ENCODE data around the gene TTC22. TPM values are rescaled to one million over a fixed set of nuclear protein-coding genes. Genes with fewer than 3 reads are reported as not detected.

TTC22 gene
- total RNA-seq, 2 experiments from 2014 or later: 3.3 to 3.5 TPM

GRCh38 chr1:54766726-54767125 lies 34.4 kb downstream of the TTC22 start:
- H3K4me1 Mint-ChIP-seq (ENCODE audit: low read depth): peaks cover 15% of the 10 kb centered on the region
- ATAC-seq: no peak
- intact Hi-C loops (cut with micrococcal nuclease): no loop called here
- no peaks in the 10 kb centered on the region for H3K27me3 Mint-ChIP-seq
- H3K9me3 Mint-ChIP-seq: no peaks in the 10 kb centered on the region
- no peak overlapping the region for H3K27ac Mint-ChIP-seq
- no peak for TF ChIP-seq CTCF (IDR thresholded peaks at IDR 0.05)
- no peak overlapping the region for H3K4me3 Mint-ChIP-seq
- no peak for DNase-seq
- CTCF ChIA-PET: interaction anchor here (1.8 to 2.0 kb wide), 2 partner anchors 24 to 43 kb away, joined by 7 read pairs; no protein-coding TSS in a partner anchor
- H3K36me3 Mint-ChIP-seq (ENCODE audit: low read depth): peaks cover 4% of the 10 kb centered on the region
- POLR2A ChIA-PET: interaction anchor here (1.7 kb wide), 1 partner anchor 16 kb away, joined by 5 read pairs; no protein-coding TSS in a partner anchor

GRCh38 chr1:54764922-54765561 lies 36.1 kb downstream of the TTC22 start:
- intact Hi-C loops (cut with micrococcal nuclease): no loop called here
- ChIA-PET CTCF (interaction anchor here (0.9 to 3.6 kb wide), 4 partner anchors 12 to 257 kb away, joined by 3 to 18 read pairs (median 5); partner anchors contain the start of gene TTC22), POLR2A (interaction anchor here (0.6 to 2.0 kb wide), 3 partner anchors 10 to 565 kb away, joined by 4 to 5 read pairs (median 4); partner anchors contain the start of genes CYB5RL and MRPL37)
- peaks cover 4% of the 10 kb centered on the region for H3K36me3 Mint-ChIP-seq (ENCODE audit: low read depth)
- H3K4me3 Mint-ChIP-seq: peak overlapping the region; percentile 91
- TF ChIP-seq CTCF (IDR thresholded peaks at IDR 0.05): no peak
- H3K4me1 Mint-ChIP-seq (ENCODE audit: low read depth): peaks cover 20% of the 10 kb centered on the region
- H3K27me3 Mint-ChIP-seq: no peaks in the 10 kb centered on the region
- peak overlapping the region; percentile 81 for H3K27ac Mint-ChIP-seq
- no peaks in the 10 kb centered on the region for H3K9me3 Mint-ChIP-seq
- DNase-seq (no peak), ATAC-seq (peak; percentile 7)

GRCh38 chr1:54764133-54764921 lies 36.8 kb downstream of the TTC22 start, which contains the start of gene PARS2:
TSS of gene PARS2 (minus strand) at chr1:54764523. CDS start at chr1:54759161, 5,362 bp downstream.
- intact Hi-C loops (cut with micrococcal nuclease): no loop called here
- Mint-ChIP-seq H3K4me1 (ENCODE audit: low read depth) (peaks cover 21% of the 10 kb centered on the region), H3K9me3 (no peaks in the 10 kb centered on the region), H3K4me3 (peak within 1 kb of the TSS; percentile 91), H3K27ac (peak within 1 kb of the TSS; percentile 94), H3K36me3 (ENCODE audit: low read depth) (peaks cover 4% of the 10 kb centered on the region), H3K27me3 (no peaks in the 10 kb centered on the region)
- peak; percentile 96 for ATAC-seq
- ChIA-PET CTCF (interaction anchor here (0.9 to 3.6 kb wide), 3 partner anchors 28 to 257 kb away, joined by 3 to 18 read pairs (median 3); partner anchors contain the start of gene TTC22), POLR2A (interaction anchor here (0.6 to 2.0 kb wide), 5 partner anchors 11 to 564 kb away, joined by 3 to 4 read pairs (median 4); partner anchors contain the start of genes CYB5RL, MRPL37 and TTC4)
- TF ChIP-seq CTCF (IDR thresholded peaks at IDR 0.05): no peak
- DNase-seq: peak; percentile 98

GRCh38 chr1:54763816-54764132 lies 37.3 kb downstream of the TTC22 start:
- no peaks in the 10 kb centered on the region for H3K9me3 Mint-ChIP-seq
- ATAC-seq (no peak), DNase-seq (peak; percentile 42)
- H3K27me3 Mint-ChIP-seq: no peaks in the 10 kb centered on the region
- no peak for TF ChIP-seq CTCF (IDR thresholded peaks at IDR 0.05)
- peaks cover 21% of the 10 kb centered on the region for H3K4me1 Mint-ChIP-seq (ENCODE audit: low read depth)
- H3K27ac Mint-ChIP-seq: peak overlapping the region; percentile 94
- intact Hi-C loops (cut with micrococcal nuclease): no loop called here
- ChIA-PET CTCF (interaction anchor here (1.3 to 3.6 kb wide), 2 partner anchors 28 to 37 kb away, joined by 3 to 18 read pairs; partner anchors contain the start of gene TTC22), POLR2A (interaction anchor here (0.6 to 2.0 kb wide), 4 partner anchors 39 to 563 kb away, joined by 3 to 4 read pairs (median 4); partner anchors contain the start of genes CYB5RL, MRPL37 and TTC4)
- H3K36me3 Mint-ChIP-seq (ENCODE audit: low read depth): peaks cover 6% of the 10 kb centered on the region
- H3K4me3 Mint-ChIP-seq: peak overlapping the region; percentile 91

Measured in activated CD8-positive, alpha-beta T cell treated with anti-CD3 and anti-CD28 coated beads for 36 hours (primary cell).